ENCODE data around the gene KAT5. TPM values are rescaled to one million over a fixed set of nuclear protein-coding genes. Genes with fewer than 3 reads are reported as not detected.

The KAT5 gene
- total and polyA plus RNA-seq, 2 experiments from 2014 or later, result 33.3 to 34.8 TPM

GRCh38 chr11:65720211-65720934, 8.3 kb downstream of the KAT5 start, which contains the start of gene RNASEH2C:
TSS of gene RNASEH2C (minus strand) at chr11:65720798. CDS start at chr11:65720758, 40 bp downstream.
- H3F3A ChIP-seq (replicated peaks; ENCODE audit: low read depth), result 0 out of 2 replicates have a peak, but pooled peaks cover 2% of the 10 kb centered on the region
- 0 out of 2 replicates have a peak within 1 kb of the TSS, but pooled peaks have one; percentile 69 for H3K27ac ChIP-seq (ENCODE audit: low read depth)
- H3K4me1 Mint-ChIP-seq, result peaks cover 10% of the 10 kb centered on the region
- peak within 1 kb of the TSS; percentile 99 for H3K4me3 ChIP-seq
- no peaks in the 10 kb centered on the region for H3K9me2 ChIP-seq (ENCODE audit: insufficient read depth)
- DNase-seq (ENCODE audit: low spot score) (peak; percentile 95), ATAC-seq (peak; percentile 94)
- H3K27me3 ChIP-seq (ENCODE audit: insufficient read depth), result no peaks in the 10 kb centered on the region
- H4K20me1 ChIP-seq (replicated peaks; ENCODE audit: insufficient read depth), result 0 out of 2 replicates have a peak, but pooled peaks cover 3% of the 10 kb centered on the region
- peak; percentile 96 for TF ChIP-seq POLR2AphosphoS5 (IDR thresholded peaks at IDR 0.05; ENCODE audit: low read depth)
- no peak for TF ChIP-seq ZNF114 (CRISPR knock-in tag; IDR thresholded peaks at IDR 0.05)
- TF ChIP-seq, protein P1, sequence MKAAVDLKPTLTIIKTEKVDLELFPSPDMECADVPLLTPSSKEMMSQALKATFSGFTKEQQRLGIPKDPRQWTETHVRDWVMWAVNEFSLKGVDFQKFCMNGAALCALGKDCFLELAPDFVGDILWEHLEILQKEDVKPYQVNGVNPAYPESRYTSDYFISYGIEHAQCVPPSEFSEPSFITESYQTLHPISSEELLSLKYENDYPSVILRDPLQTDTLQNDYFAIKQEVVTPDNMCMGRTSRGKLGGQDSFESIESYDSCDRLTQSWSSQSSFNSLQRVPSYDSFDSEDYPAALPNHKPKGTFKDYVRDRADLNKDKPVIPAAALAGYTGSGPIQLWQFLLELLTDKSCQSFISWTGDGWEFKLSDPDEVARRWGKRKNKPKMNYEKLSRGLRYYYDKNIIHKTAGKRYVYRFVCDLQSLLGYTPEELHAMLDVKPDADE (IDR thresholded peaks at IDR 0.05), result peak; percentile 96
- peak; percentile 78 for TF ChIP-seq CREB1 (CRISPR knock-in tag; IDR thresholded peaks at IDR 0.05; ENCODE audit: low read depth)
- peak within 1 kb of the TSS; percentile 97 for H3K4me3 Mint-ChIP-seq
- H3K4me2 ChIP-seq, result peak within 1 kb of the TSS; percentile 92
- peak within 1 kb of the TSS; percentile 86; the same call in 1 of the 2 replicates for H2AFZ ChIP-seq
- peaks cover 41% of the 10 kb centered on the region for H3K36me3 Mint-ChIP-seq (ENCODE audit: low read depth)
- H3K27ac Mint-ChIP-seq, result peak within 1 kb of the TSS; percentile 91
- no peaks in the 10 kb centered on the region; the same call in 1 of the 2 replicates for H3K79me2 ChIP-seq (replicated peaks; ENCODE audit: insufficient read depth)
- peaks cover 11% of the 10 kb centered on the region; the same call in 1 of the 2 replicates for H3K36me3 ChIP-seq (ENCODE audit: insufficient read depth)
- H3K9me3 Mint-ChIP-seq, result no peaks in the 10 kb centered on the region
- H3K27me3 Mint-ChIP-seq (ENCODE audit: insufficient read depth, low read depth, poor library complexity), result peaks cover 9% of the 10 kb centered on the region
- peaks cover 6% of the 10 kb centered on the region; the same call in 1 of the 2 replicates for H3K4me1 ChIP-seq (ENCODE audit: insufficient read depth)

DNA sequence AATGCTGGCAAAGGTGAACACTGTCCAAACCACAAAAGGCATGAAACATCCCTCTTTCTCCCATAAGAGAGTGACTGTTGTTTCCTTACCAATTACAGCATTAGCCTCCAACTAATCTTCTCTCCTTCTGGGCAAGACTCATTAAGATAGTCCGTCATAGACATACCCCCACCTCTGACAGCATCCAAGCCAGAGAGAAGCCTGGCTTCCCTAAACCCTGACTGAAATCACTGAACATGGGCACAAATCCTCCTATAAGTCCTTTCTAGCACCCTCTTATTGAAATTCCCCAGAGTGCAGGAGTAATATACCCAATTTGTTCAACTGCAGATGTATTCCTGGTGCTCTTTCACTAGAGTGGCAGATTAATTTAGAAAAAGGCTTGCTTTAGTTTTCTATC, 10.2 kb downstream of the KAT5 start:
- H3K4me1 Mint-ChIP-seq, result peaks cover 10% of the 10 kb centered on the region
- Histone ChIP-seq H2AFZ (no peak overlapping the region), H3K36me3 (ENCODE audit: insufficient read depth) (peaks cover 4% of the 10 kb centered on the region; the same call in 1 of the 2 replicates), H3K27me3 (ENCODE audit: insufficient read depth) (no peaks in the 10 kb centered on the region), H4K20me1 (replicated peaks; ENCODE audit: insufficient read depth) (0 out of 2 replicates have a peak, but pooled peaks cover 3% of the 10 kb centered on the region), H3F3A (replicated peaks; ENCODE audit: low read depth) (0 out of 2 replicates have a peak, but pooled peaks cover 2% of the 10 kb centered on the region), H3K4me3 (no peak overlapping the region), H3K4me1 (ENCODE audit: insufficient read depth) (peaks cover 6% of the 10 kb centered on the region; the same call in 1 of the 2 replicates), H3K79me2 (replicated peaks; ENCODE audit: insufficient read depth) (no peaks in the 10 kb centered on the region; the same call in 1 of the 2 replicates), H3K27ac (ENCODE audit: low read depth) (no peak overlapping the region), H3K4me2 (no peak overlapping the region), H3K9me2 (ENCODE audit: insufficient read depth) (no peaks in the 10 kb centered on the region)
- H3K27ac Mint-ChIP-seq, result no peak overlapping the region
- peaks cover 24% of the 10 kb centered on the region for H3K36me3 Mint-ChIP-seq (ENCODE audit: low read depth)
- no peak for DNase-seq (ENCODE audit: low spot score)
- TF ChIP-seq, protein P2, sequence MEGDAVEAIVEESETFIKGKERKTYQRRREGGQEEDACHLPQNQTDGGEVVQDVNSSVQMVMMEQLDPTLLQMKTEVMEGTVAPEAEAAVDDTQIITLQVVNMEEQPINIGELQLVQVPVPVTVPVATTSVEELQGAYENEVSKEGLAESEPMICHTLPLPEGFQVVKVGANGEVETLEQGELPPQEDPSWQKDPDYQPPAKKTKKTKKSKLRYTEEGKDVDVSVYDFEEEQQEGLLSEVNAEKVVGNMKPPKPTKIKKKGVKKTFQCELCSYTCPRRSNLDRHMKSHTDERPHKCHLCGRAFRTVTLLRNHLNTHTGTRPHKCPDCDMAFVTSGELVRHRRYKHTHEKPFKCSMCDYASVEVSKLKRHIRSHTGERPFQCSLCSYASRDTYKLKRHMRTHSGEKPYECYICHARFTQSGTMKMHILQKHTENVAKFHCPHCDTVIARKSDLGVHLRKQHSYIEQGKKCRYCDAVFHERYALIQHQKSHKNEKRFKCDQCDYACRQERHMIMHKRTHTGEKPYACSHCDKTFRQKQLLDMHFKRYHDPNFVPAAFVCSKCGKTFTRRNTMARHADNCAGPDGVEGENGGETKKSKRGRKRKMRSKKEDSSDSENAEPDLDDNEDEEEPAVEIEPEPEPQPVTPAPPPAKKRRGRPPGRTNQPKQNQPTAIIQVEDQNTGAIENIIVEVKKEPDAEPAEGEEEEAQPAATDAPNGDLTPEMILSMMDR (conservative IDR thresholded peaks at IDR 0.05; ENCODE audit: low read depth in 2 of 2), result no peak
- TF ChIP-seq EZH2phosphoT487 (IDR thresholded peaks at IDR 0.05; ENCODE audit: unreplicated experiment) (no peak), ZNF331 (CRISPR knock-in tag; IDR thresholded peaks at IDR 0.05; ENCODE audit: low read depth) (no peak), NANOG (IDR thresholded peaks at IDR 0.05; ENCODE audit: borderline replicate concordance) (no peak)
- TF ChIP-seq, protein P1 (IDR thresholded peaks at IDR 0.05), result no peak
- H3K9me3 Mint-ChIP-seq, result no peaks in the 10 kb centered on the region
- H3K4me3 Mint-ChIP-seq, result no peak overlapping the region
- no peak for ATAC-seq
- peaks cover 9% of the 10 kb centered on the region for H3K27me3 Mint-ChIP-seq (ENCODE audit: insufficient read depth, low read depth, poor library complexity)

Data from GM23338 (cell line).